H1 (cell line): Measurements from ENCODE around the gene RPS3. TPM values are rescaled to one million over a fixed set of nuclear protein-coding genes. Genes with fewer than 3 reads are reported as not detected.

Source experiments
- CTCF ChIA-PET: fragments of 300-600 bp; sonication (Branson Sonifier 250); formaldehyde crosslinking; loops from one replicate; lab custom pipeline; 2021; ENCODE audit not compliant: partially characterized antibody; lab: Charles Lee
- POLR2A ChIA-PET: fragments of 300-600 bp; sonication (Branson Sonifier 250); formaldehyde crosslinking; loops from one replicate; lab custom pipeline; 2021; ENCODE audit warnings: inconsistent platforms; ENCODE audit not compliant: partially characterized antibody; lab: Charles Lee
- DNase-seq, 2 experiments: peaks; one replicate each; pipeline versions ENCODE4 v3.0.0 to v3.0.0-alpha.2; 2010 to 2022; ENCODE audit warnings: low spot score in 2 of 2, low read depth in 1 of 2, mixed read lengths in 1 of 2
- FAIRE-seq: peaks from 2 replicates; lab custom pipeline; 2011; peaks lifted over from hg19 to GRCh38; lab: Jason Lieb, UNC
- H2AFZ ChIP-seq: 2 replicates; pipeline ENCODE4 v1.8.1; 2012; ENCODE audit warnings: low read length, inconsistent platforms
- H2AK5ac ChIP-seq: 2 replicates; pipeline ENCODE4 v1.6.1; 2013; ENCODE audit warnings: low read depth, low read length
- H2BK120ac ChIP-seq: replicated peaks from 2 replicates; pipeline ENCODE3; 2013; ENCODE audit warnings: low read depth, low read length, inconsistent platforms
- H2BK12ac ChIP-seq: 2 replicates; pipeline ENCODE4 v1.6.1; 2013; ENCODE audit warnings: low read depth, low read length
- H2BK15ac ChIP-seq: 2 replicates; pipeline ENCODE4 v1.6.1; 2013; ENCODE audit warnings: low read length
- H2BK20ac ChIP-seq: 2 replicates; pipeline ENCODE4 v1.6.1; 2013; ENCODE audit warnings: low read length
- H2BK5ac ChIP-seq: 2 replicates; pipeline ENCODE4 v1.6.1; 2013; ENCODE audit warnings: low read depth, low read length
- H3K14ac ChIP-seq: 2 replicates; pipeline ENCODE4 v1.6.1; 2013; ENCODE audit warnings: inconsistent platforms; ENCODE audit not compliant: insufficient read length
- H3K18ac ChIP-seq: 2 replicates; pipeline ENCODE4 v1.6.1; 2013; ENCODE audit warnings: low read length; ENCODE audit errors: extremely low read depth
- H3K23ac ChIP-seq: 2 replicates; pipeline ENCODE4 v1.6.1; 2013; ENCODE audit warnings: inconsistent platforms; ENCODE audit not compliant: insufficient read length
- H3K23me2 ChIP-seq: 2 replicates; pipeline ENCODE4 v1.6.1; 2013; ENCODE audit warnings: low read depth, low read length
- H3K27ac ChIP-seq: 2 replicates; pipeline ENCODE4 v1.6.1; 2011; ENCODE audit warnings: low read depth, low read length, inconsistent platforms
- H3K27me3 ChIP-seq, 4 experiments: replicated peaks in 1 of 4; 1 replicate in 1 of 4; 2 replicates in 3 of 4; pipeline versions ENCODE4 v1.6.1 to v1.8.1; 2011 to 2013; ENCODE audit warnings: low read length in 3 of 4, mild to moderate bottlenecking in 3 of 4, inconsistent platforms in 2 of 4, mixed read lengths in 2 of 4, moderate library complexity in 1 of 4; ENCODE audit not compliant: control insufficient read depth in 3 of 4, insufficient read depth in 3 of 4; ENCODE audit errors: extremely low read depth in 1 of 4
- H3K36me3 ChIP-seq, 4 experiments: 2 replicates each; pipeline versions ENCODE4 v1.6.1 to v1.8.1; 2011 to 2013; ENCODE audit warnings: mild to moderate bottlenecking in 4 of 4, low read length in 3 of 4, moderate library complexity in 2 of 4, control low read depth in 1 of 4, inconsistent platforms in 1 of 4; ENCODE audit not compliant: insufficient read depth in 4 of 4, control insufficient read depth in 2 of 4
- H3K4ac ChIP-seq: replicated peaks from 2 replicates; pipeline ENCODE3; 2013; ENCODE audit warnings: low read length, low read depth, mixed read lengths, inconsistent platforms; ENCODE audit not compliant: insufficient read length
- H3K4me1 ChIP-seq, 4 experiments: replicated peaks in 1 of 4; 1 replicate in 1 of 4; 2 replicates in 3 of 4; pipeline versions ENCODE4 v1.6.1 to v1.8.1; 2011 to 2013; ENCODE audit warnings: low read length in 3 of 4, inconsistent platforms in 2 of 4, mixed read lengths in 1 of 4; ENCODE audit not compliant: insufficient read depth in 4 of 4, control insufficient read depth in 3 of 4
- H3K4me2 ChIP-seq, 2 experiments: 2 replicates each; pipeline versions ENCODE4 v1.6.1 to v1.8.1; 2011 to 2013; ENCODE audit warnings: low read depth in 2 of 2, low read length in 2 of 2, control low read depth in 1 of 2, inconsistent platforms in 1 of 2, mild to moderate bottlenecking in 1 of 2; ENCODE audit not compliant: insufficient read depth in 1 of 2
- H3K4me3 ChIP-seq, 4 experiments: fragments of 200-600, 300-600 bp in 1 of 4; sonication (generic), shearing (Covaris generic), sonication (Bioruptor Twin) in 1 of 4; 2 replicates each; pipeline versions ENCODE4 v1.5.1 to v1.8.1; 2011 to 2016; ENCODE audit warnings: low read length in 4 of 4, low read depth in 3 of 4, control low read depth in 2 of 4, inconsistent platforms in 2 of 4, mild to moderate bottlenecking in 2 of 4, mixed read lengths in 1 of 4, moderate library complexity in 1 of 4; ENCODE audit not compliant: insufficient read depth in 2 of 4; ENCODE audit errors: extremely low read depth in 1 of 4
- H3K56ac ChIP-seq: replicated peaks from 2 replicates; pipeline ENCODE3; 2013; ENCODE audit warnings: low read depth, mild to moderate bottlenecking, mixed read lengths, low read length, inconsistent platforms; ENCODE audit not compliant: insufficient read length
- H3K79me1 ChIP-seq: 2 replicates; pipeline ENCODE4 v1.6.1; 2013; ENCODE audit warnings: low read depth, low read length, control low read depth
- H3K79me2 ChIP-seq, 2 experiments: 2 replicates each; pipeline versions ENCODE4 v1.6.1 to v1.8.1; 2012 to 2013; ENCODE audit warnings: low read length in 2 of 2, mild to moderate bottlenecking in 2 of 2, inconsistent platforms in 1 of 2; ENCODE audit not compliant: insufficient read depth in 2 of 2, control insufficient read depth in 1 of 2
- H3K9ac ChIP-seq, 4 experiments: replicated peaks in 1 of 4; 1 replicate in 1 of 4; 2 replicates in 3 of 4; pipeline versions ENCODE4 v1.6.1 to v1.8.1; 2011 to 2013; ENCODE audit warnings: low read depth in 3 of 4, low read length in 3 of 4, control low read depth in 2 of 4, mild to moderate bottlenecking in 2 of 4, moderate library complexity in 2 of 4, inconsistent platforms in 1 of 4; ENCODE audit errors: extremely low read depth in 1 of 4
- H3K9me3 ChIP-seq, 2 experiments: 2 replicates each; pipeline versions ENCODE4 v1.6.1 to v1.8.1; 2012 to 2013; ENCODE audit warnings: mild to moderate bottlenecking in 2 of 2, moderate library complexity in 2 of 2, control low read depth in 1 of 2, inconsistent platforms in 1 of 2, low read depth in 1 of 2, low read length in 1 of 2, mixed read lengths in 1 of 2; ENCODE audit not compliant: insufficient read depth in 2 of 2
- H4K20me1 ChIP-seq, 2 experiments: replicated peaks in 1 of 2; 2 replicates each; pipeline versions ENCODE3 to v1.8.1; 2011 to 2013; ENCODE audit warnings: inconsistent platforms in 2 of 2, low read length in 2 of 2, mild to moderate bottlenecking in 1 of 2; ENCODE audit not compliant: insufficient read depth in 2 of 2, control insufficient read depth in 1 of 2
- H4K5ac ChIP-seq: 2 replicates; pipeline ENCODE4 v1.6.1; 2013; ENCODE audit warnings: low read length, low read depth, mixed read lengths, inconsistent platforms; ENCODE audit not compliant: insufficient read length
- H4K8ac ChIP-seq: 2 replicates; pipeline ENCODE4 v1.8.0; 2013; ENCODE audit warnings: mild to moderate bottlenecking, moderate library complexity, low read length, inconsistent platforms; ENCODE audit not compliant: insufficient read depth; ENCODE audit errors: extremely low read depth
- H4K91ac ChIP-seq: replicated peaks from 2 replicates; pipeline ENCODE3; 2013; ENCODE audit warnings: low read length, mixed read lengths, inconsistent platforms; ENCODE audit not compliant: insufficient read length
- CEBPB ChIP-seq: IDR thresholded peaks from 2 replicates; pipeline ENCODE4 v1.6.1; 2012; ENCODE audit warnings: low read depth, low read length
- KDM4A ChIP-seq: IDR thresholded peaks from one replicate; pipeline ENCODE4 v1.7.1; 2012; ENCODE audit warnings: low read depth, mild to moderate bottlenecking, moderate library complexity, low read length, inconsistent platforms; ENCODE audit not compliant: severe bottlenecking
- WGBS, 2 experiments: shearing (Covaris generic) in 1 of 2; methylation state at CpG; one replicate each; pipeline versions ENCODE4 v1.1.6 to v1.1.7; 2013 to 2015; ENCODE audit warnings: low lambda C conversion rate in 2 of 2, mixed read lengths in 2 of 2, inconsistent platforms in 1 of 2, low coverage in 1 of 2, missing lambda C conversion rate in 1 of 2; ENCODE audit not compliant: insufficient replicate concordance in 2 of 2, insufficient coverage in 1 of 2, insufficient read length in 1 of 2; ENCODE audit errors: extremely low coverage in 1 of 2, missing lambda C conversion rate in 1 of 2; 5-methylcytosine and 5-hydroxymethylcytosine counted together
- polyA plus RNA-seq, 7 experiments: library from polyadenylated mRNA; depleted of rRNA in 3 of 7; stranded (reverse) in 5 of 7; unstranded in 2 of 7; fragments of >200 nt in 5 of 7; fragments of 200-250 nt in 2 of 7; gene quantifications; 1 replicate in 5 of 7; 2 replicates in 1 of 7; 4 replicates in 1 of 7; pipeline versions ENCODE4 v1.2.1 to v1.2.3, GENCODE V29; 2011 to 2013; ENCODE audit warnings: missing spikeins in 2 of 7, mixed read lengths in 2 of 7
- total RNA-seq: library from RNA; stranded (reverse); fragmentation: NEBNext Ultra II Directional; extraction: Animal tissue kit (Norgen Biotek cat#: 25700); gene quantifications from 2 replicates; pipeline ENCODE4 v1.2.1, GENCODE V29; 2021

The RPS3 gene
- total and polyA plus RNA-seq, 2 of the 8 experiments (the other 6 are each of a cell fraction or from before 2014, with no cell fraction given), result 3,813 to 4,194 TPM

GRCh38 chr11:75449271-75449670 lies 50.0 kb downstream of the RPS3 start:
- FAIRE-seq, result no peak
- H2BK20ac ChIP-seq, result no peak overlapping the region
- no peaks in the 10 kb centered on the region; a peak in 1 of 7 replicates for H3K27me3 ChIP-seq
- H2BK15ac ChIP-seq, result no peak overlapping the region
- peak overlapping the region; percentile 26 for H4K91ac ChIP-seq
- 0 out of 2 replicates have a peak, but pooled peaks cover 2% of the 10 kb centered on the region for H3K23me2 ChIP-seq
- H4K8ac ChIP-seq, result no peak overlapping the region
- H2BK12ac ChIP-seq, result no peak overlapping the region
- H3K4ac ChIP-seq, result no peak overlapping the region
- H4K5ac ChIP-seq, result no peak overlapping the region
- ChIA-PET POLR2A (interaction anchor here (0.8 kb wide), 1 partner anchor 41 kb away, joined by 3 read pairs; no protein-coding TSS in a partner anchor), CTCF (interaction anchor here (1.0 to 31.5 kb wide), 7 partner anchors 17 to 97 kb away, joined by 3 to 603 read pairs (median 14); partner anchors contain the start of gene GDPD5)
- WGBS, 2 experiments, result 91% methylated on average over 6 of the region's 10 CpGs; no CpG with 5 or more reads in 1 of the 2 experiments
- H2AFZ ChIP-seq, result no peak overlapping the region
- H3K4me3 ChIP-seq, result no peak overlapping the region
- H3K79me2 ChIP-seq, result no peaks in the 10 kb centered on the region
- H4K20me1 ChIP-seq, result no peaks in the 10 kb centered on the region
- no peak overlapping the region for H3K18ac ChIP-seq
- H3K56ac ChIP-seq, result no peak overlapping the region
- no peaks in the 10 kb centered on the region for H3K79me1 ChIP-seq
- H3K9me3 ChIP-seq, result no peaks in the 10 kb centered on the region
- TF ChIP-seq CEBPB, result no peak
- no peak for TF ChIP-seq KDM4A
- H3K4me2 ChIP-seq, result no peak overlapping the region
- H3K27ac ChIP-seq, result no peak overlapping the region
- no peak overlapping the region for H3K9ac ChIP-seq
- no peak overlapping the region for H2AK5ac ChIP-seq
- no peak overlapping the region for H2BK120ac ChIP-seq
- no peak for DNase-seq
- H3K14ac ChIP-seq, result no peak overlapping the region
- H3K23ac ChIP-seq, result no peak overlapping the region
- H2BK5ac ChIP-seq, result no peak overlapping the region
- H3K4me1 ChIP-seq, result no peaks in the 10 kb centered on the region
- H3K36me3 ChIP-seq, result no peaks in the 10 kb centered on the region
